ENCODE results near the gene WWC2.

Gene WWC2

GRCh38 chr4:183356931-183357675 is 258.0 kb downstream of the WWC2 start:
- no peaks in the 10 kb centered on the region for H3K9me3 Mint-ChIP-seq
- no peaks in the 10 kb centered on the region for H3K36me3 Mint-ChIP-seq (ENCODE audit: low read depth)
- peaks cover 50% of the 10 kb centered on the region for H3K4me1 Mint-ChIP-seq
- no peak for TF ChIP-seq CTCF (IDR thresholded peaks at IDR 0.05)
- DNase-seq: no peak
- no peak overlapping the region for H3K4me3 Mint-ChIP-seq
- peaks cover 6% of the 10 kb centered on the region for H3K27me3 Mint-ChIP-seq (ENCODE audit: low read depth, poor library complexity)
- H3K27ac Mint-ChIP-seq: no peak overlapping the region

- Mint-ChIP-seq H3K27me3 (ENCODE audit: low read depth, poor library complexity) (peaks cover 6% of the 10 kb centered on the region), H3K36me3 (ENCODE audit: low read depth) (no peaks in the 10 kb centered on the region), H3K4me3 (no peak overlapping the region), H3K9me3 (no peaks in the 10 kb centered on the region), H3K27ac (no peak overlapping the region), H3K4me1 (peaks cover 47% of the 10 kb centered on the region)
- DNase-seq: no peak
- no peak for TF ChIP-seq CTCF (IDR thresholded peaks at IDR 0.05)
These were observed 259.2 kb downstream of the WWC2 start for GRCh38 chr4:183358215-183358755.

GRCh38 chr4:183360161-183360919 is 261.3 kb downstream of the WWC2 start:
- Mint-ChIP-seq H3K36me3 (ENCODE audit: low read depth) (no peaks in the 10 kb centered on the region), H3K4me3 (no peak overlapping the region), H3K9me3 (no peaks in the 10 kb centered on the region), H3K4me1 (peaks cover 57% of the 10 kb centered on the region), H3K27me3 (ENCODE audit: low read depth, poor library complexity) (peaks cover 3% of the 10 kb centered on the region), H3K27ac (no peak overlapping the region)
- no peak for DNase-seq
- no peak for TF ChIP-seq CTCF (IDR thresholded peaks at IDR 0.05)

- no peak for TF ChIP-seq CTCF (IDR thresholded peaks at IDR 0.05)
- H3K36me3 Mint-ChIP-seq (ENCODE audit: low read depth): no peaks in the 10 kb centered on the region
- no peaks in the 10 kb centered on the region for H3K9me3 Mint-ChIP-seq
- H3K4me1 Mint-ChIP-seq: peaks cover 53% of the 10 kb centered on the region
- H3K4me3 Mint-ChIP-seq: no peak overlapping the region
- H3K27me3 Mint-ChIP-seq (ENCODE audit: low read depth, poor library complexity): peaks cover 5% of the 10 kb centered on the region
- H3K27ac Mint-ChIP-seq: no peak overlapping the region
- no peak for DNase-seq
These were observed 263.0 kb downstream of the WWC2 start for GRCh38 chr4:183362036-183362435.

GRCh38 chr4:183362916-183363542 is 264.0 kb downstream of the WWC2 start:
- no peak for DNase-seq
- Mint-ChIP-seq H3K36me3 (ENCODE audit: low read depth) (no peaks in the 10 kb centered on the region), H3K9me3 (no peaks in the 10 kb centered on the region), H3K4me3 (no peak overlapping the region), H3K27me3 (ENCODE audit: low read depth, poor library complexity) (peaks cover 5% of the 10 kb centered on the region), H3K4me1 (peaks cover 56% of the 10 kb centered on the region), H3K27ac (no peak overlapping the region)
- TF ChIP-seq CTCF (IDR thresholded peaks at IDR 0.05): no peak

All from nephron progenitor cell (in vitro differentiated cells).